Measurements from ENCODE around the gene BYSL. TPM values are rescaled to one million over a fixed set of nuclear protein-coding genes. Genes with fewer than 3 reads are reported as not detected.

BYSL gene
- total RNA-seq, 4 donors from 2014 or later = 4.1 to 12.2 (median 7.7) TPM

- intact Hi-C loops (cut with DNase I; ENCODE audit: low total_unique reads) = no loop called here
- 84 to 86% methylated on average over 10 of the region's 10 CpGs for WGBS, 2 donors
- DNase-seq (ENCODE audit: low spot score in 2 of 2) = no peak
- TF ChIP-seq POLR2A (IDR thresholded peaks at IDR 0.05) (no peak), CTCF (IDR thresholded peaks at IDR 0.05) (no peak)
- H3K4me3 ChIP-seq (ENCODE audit: low read depth, poor library complexity, severe bottlenecking) = no peak overlapping the region
Measured at GRCh38 chr6:41947581-41948220, 26.4 kb downstream of the BYSL start.

GRCh38 chr6:41954668-41955067 lies 33.4 kb downstream of the BYSL start:
- no peak overlapping the region for H3K4me3 ChIP-seq (ENCODE audit: low read depth, poor library complexity, severe bottlenecking)
- intact Hi-C loops (cut with DNase I; ENCODE audit: low total_unique reads) = no loop called here
- TF ChIP-seq CTCF (IDR thresholded peaks at IDR 0.05) = no peak
- no peak for TF ChIP-seq POLR2A (IDR thresholded peaks at IDR 0.05)
- no peak for DNase-seq (ENCODE audit: low spot score in 2 of 2)
- WGBS, 2 donors = 91 to 94% methylated on average over 2 of the region's 2 CpGs

- H3K4me3 ChIP-seq (ENCODE audit: low read depth, poor library complexity, severe bottlenecking) = no peak overlapping the region
- no peak for TF ChIP-seq POLR2A (IDR thresholded peaks at IDR 0.05)
- no peak for TF ChIP-seq CTCF (IDR thresholded peaks at IDR 0.05)
- no peak for DNase-seq (ENCODE audit: low spot score in 2 of 2)
- intact Hi-C loops (cut with DNase I; ENCODE audit: low total_unique reads) = no loop called here
- WGBS, 2 donors = 84 to 88% methylated on average over 2 of the region's 2 CpGs
Measured at GRCh38 chr6:41955412-41955811, 34.1 kb downstream of the BYSL start.

- 46 to 47% methylated on average over 4 of the region's 4 CpGs for WGBS, 2 donors
- TF ChIP-seq POLR2A (IDR thresholded peaks at IDR 0.05) (no peak), CTCF (IDR thresholded peaks at IDR 0.05) (no peak)
- intact Hi-C loops (cut with DNase I; ENCODE audit: low total_unique reads) = no loop called here
- DNase-seq (ENCODE audit: low spot score in 2 of 2) = no peak
- no peak overlapping the region for H3K4me3 ChIP-seq (ENCODE audit: low read depth, poor library complexity, severe bottlenecking)
Measured at GRCh38 chr6:41957117-41957516, 35.8 kb downstream of the BYSL start.

GRCh38 chr6:41958022-41958856 lies 36.9 kb downstream of the BYSL start:
- 91 to 99% methylated on average over 6 of the region's 6 CpGs for WGBS, 2 donors
- intact Hi-C loops (cut with DNase I; ENCODE audit: low total_unique reads) = no loop called here
- DNase-seq (ENCODE audit: low spot score in 2 of 2) = no peak
- no peak overlapping the region for H3K4me3 ChIP-seq (ENCODE audit: low read depth, poor library complexity, severe bottlenecking)
- TF ChIP-seq CTCF (IDR thresholded peaks at IDR 0.05) (no peak), POLR2A (IDR thresholded peaks at IDR 0.05) (no peak)
